Measurements from ENCODE around the gene FAM47E. TPM values are rescaled to one million over a fixed set of nuclear protein-coding genes. Genes with fewer than 3 reads are reported as not detected.

Gene FAM47E
- total and polyA plus RNA-seq, 2 of the 13 experiments (the other 11 are each of a cell fraction or from before 2014, with no cell fraction given): 0.33 to 0.66 TPM

DNA sequence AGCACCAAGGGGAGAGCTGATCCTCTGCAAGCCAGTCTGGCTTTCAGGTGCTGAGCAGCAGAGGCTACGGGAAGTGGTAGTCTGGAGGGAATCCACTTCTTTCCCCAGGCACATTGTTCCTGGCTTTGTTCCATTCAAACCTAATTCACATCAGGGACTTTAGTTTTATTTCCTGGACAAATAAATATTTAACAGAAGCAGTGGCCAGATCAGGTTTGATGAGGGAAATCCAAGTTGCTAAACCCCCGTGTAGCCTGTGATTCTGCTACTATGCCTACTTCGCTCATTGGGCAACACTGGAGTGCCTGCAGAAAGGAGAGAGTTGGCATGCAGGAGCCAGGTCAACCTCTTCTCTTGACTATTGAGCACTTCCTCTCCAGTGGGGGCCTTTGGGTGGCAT, 41.2 kb downstream of the FAM47E start:
- no TSS peak for BruUV-seq (replicated peaks)
- no peak overlapping the region for H3K27ac ChIP-seq (ENCODE audit: extremely low read length, insufficient read depth, low read length)
- in situ Hi-C loops (cut with HindIII; ENCODE audit: extremely low pct_ligation_motif_present, low pct_unique_long_range_greater_than_20kb) (no loop called here), intact Hi-C loops (cut with micrococcal nuclease; ENCODE audit: unreplicated experiment) (no loop called here)
- no peak overlapping the region for H3K9ac ChIP-seq (ENCODE audit: insufficient read depth, low read depth, low read length)
- WGBS (ENCODE audit: low lambda C conversion rate): 37% methylated on average over 3 of the region's 3 CpGs
- 0 out of 2 replicates have a peak, but pooled peaks cover 3% of the 10 kb centered on the region for H3K9me3 ChIP-seq (ENCODE audit: low read length)
- ChIA-PET POLR2A (no interaction called here), CTCF (ENCODE audit: low intra/inter-chr PET ratio, low total read pairs) (no interaction called here)
- no peaks in the 10 kb centered on the region for H4K20me1 ChIP-seq (ENCODE audit: insufficient read depth, low read length)
- FAIRE-seq (no peak), ATAC-seq (no peak), DNase-seq (ENCODE audit: low spot score) (no peak)
- no peaks in the 10 kb centered on the region for H3K36me3 ChIP-seq (replicated peaks in 1 of 2; ENCODE audit: control insufficient read depth in 1 of 2, insufficient read depth in 2 of 2, low read length in 2 of 2)
- H2AFZ ChIP-seq (ENCODE audit: low read length): no peak overlapping the region
- no peak overlapping the region for H3K4me3 ChIP-seq (replicated peaks in 1 of 3; ENCODE audit: insufficient read depth in 1 of 3, low read depth in 2 of 3, low read length in 3 of 3)
- H3K4me1 ChIP-seq (ENCODE audit: insufficient read depth, low read length): no peaks in the 10 kb centered on the region
- H3K27me3 ChIP-seq (ENCODE audit: control insufficient read depth in 1 of 2, insufficient read depth in 2 of 2, low read length in 2 of 2): no peaks in the 10 kb centered on the region; a peak in 2 of 5 replicates
- no peak overlapping the region for H3K4me2 ChIP-seq (ENCODE audit: low read depth, low read length)
- no peaks in the 10 kb centered on the region for H3K79me2 ChIP-seq (ENCODE audit: insufficient read depth, low read length)
- TF ChIP-seq ZNF234 (CRISPR knock-in tag; conservative IDR thresholded peaks at IDR 0.05): no peak
- TF ChIP-seq, protein P1, sequence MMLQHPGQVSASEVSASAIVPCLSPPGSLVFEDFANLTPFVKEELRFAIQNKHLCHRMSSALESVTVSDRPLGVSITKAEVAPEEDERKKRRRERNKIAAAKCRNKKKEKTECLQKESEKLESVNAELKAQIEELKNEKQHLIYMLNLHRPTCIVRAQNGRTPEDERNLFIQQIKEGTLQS (CRISPR knock-in tag; IDR thresholded peaks at IDR 0.05): no peak
- no peak for TF ChIP-seq ZNF337 (CRISPR knock-in tag; IDR thresholded peaks at IDR 0.05; ENCODE audit: borderline replicate concordance, low read depth)
- no peak for TF ChIP-seq ZNF260 (CRISPR knock-in tag; IDR thresholded peaks at IDR 0.05; ENCODE audit: borderline replicate concordance, low read depth)
- no peak for TF ChIP-seq CCDC6 (CRISPR knock-in tag; IDR thresholded peaks at IDR 0.05)
- TF ChIP-seq ZNF83 (CRISPR knock-in tag; IDR thresholded peaks at IDR 0.05; ENCODE audit: borderline replicate concordance): no peak
- TF ChIP-seq TBP (CRISPR knock-in tag; IDR thresholded peaks at IDR 0.05): no peak
- TF ChIP-seq, protein P2, sequence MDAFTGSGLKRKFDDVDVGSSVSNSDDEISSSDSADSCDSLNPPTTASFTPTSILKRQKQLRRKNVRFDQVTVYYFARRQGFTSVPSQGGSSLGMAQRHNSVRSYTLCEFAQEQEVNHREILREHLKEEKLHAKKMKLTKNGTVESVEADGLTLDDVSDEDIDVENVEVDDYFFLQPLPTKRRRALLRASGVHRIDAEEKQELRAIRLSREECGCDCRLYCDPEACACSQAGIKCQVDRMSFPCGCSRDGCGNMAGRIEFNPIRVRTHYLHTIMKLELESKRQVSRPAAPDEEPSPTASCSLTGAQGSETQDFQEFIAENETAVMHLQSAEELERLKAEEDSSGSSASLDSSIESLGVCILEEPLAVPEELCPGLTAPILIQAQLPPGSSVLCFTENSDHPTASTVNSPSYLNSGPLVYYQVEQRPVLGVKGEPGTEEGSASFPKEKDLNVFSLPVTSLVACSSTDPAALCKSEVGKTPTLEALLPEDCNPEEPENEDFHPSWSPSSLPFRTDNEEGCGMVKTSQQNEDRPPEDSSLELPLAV (CRISPR knock-in tag; conservative IDR thresholded peaks at IDR 0.05; ENCODE audit: low read depth): no peak
- no peak for TF ChIP-seq KDM5A (IDR thresholded peaks at IDR 0.05; ENCODE audit: borderline replicate concordance, low read length)
- no peak for TF ChIP-seq ZNF747 (CRISPR knock-in tag; IDR thresholded peaks at IDR 0.05; ENCODE audit: borderline replicate concordance)
- TF ChIP-seq, protein P3, sequence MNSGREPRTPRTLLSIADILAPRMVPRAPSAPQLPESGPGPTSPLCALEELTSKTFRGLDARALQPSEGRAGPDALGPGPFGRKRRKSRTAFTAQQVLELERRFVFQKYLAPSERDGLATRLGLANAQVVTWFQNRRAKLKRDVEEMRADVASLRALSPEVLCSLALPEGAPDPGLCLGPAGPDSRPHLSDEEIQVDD (CRISPR knock-in tag; IDR thresholded peaks at IDR 0.05; ENCODE audit: borderline replicate concordance): no peak
- no peak for TF ChIP-seq GFI1 (CRISPR knock-in tag; IDR thresholded peaks at IDR 0.05; ENCODE audit: borderline replicate concordance)
- no peak for TF ChIP-seq ZNF468 (CRISPR knock-in tag; IDR thresholded peaks at IDR 0.05)
- TF ChIP-seq, protein P4, sequence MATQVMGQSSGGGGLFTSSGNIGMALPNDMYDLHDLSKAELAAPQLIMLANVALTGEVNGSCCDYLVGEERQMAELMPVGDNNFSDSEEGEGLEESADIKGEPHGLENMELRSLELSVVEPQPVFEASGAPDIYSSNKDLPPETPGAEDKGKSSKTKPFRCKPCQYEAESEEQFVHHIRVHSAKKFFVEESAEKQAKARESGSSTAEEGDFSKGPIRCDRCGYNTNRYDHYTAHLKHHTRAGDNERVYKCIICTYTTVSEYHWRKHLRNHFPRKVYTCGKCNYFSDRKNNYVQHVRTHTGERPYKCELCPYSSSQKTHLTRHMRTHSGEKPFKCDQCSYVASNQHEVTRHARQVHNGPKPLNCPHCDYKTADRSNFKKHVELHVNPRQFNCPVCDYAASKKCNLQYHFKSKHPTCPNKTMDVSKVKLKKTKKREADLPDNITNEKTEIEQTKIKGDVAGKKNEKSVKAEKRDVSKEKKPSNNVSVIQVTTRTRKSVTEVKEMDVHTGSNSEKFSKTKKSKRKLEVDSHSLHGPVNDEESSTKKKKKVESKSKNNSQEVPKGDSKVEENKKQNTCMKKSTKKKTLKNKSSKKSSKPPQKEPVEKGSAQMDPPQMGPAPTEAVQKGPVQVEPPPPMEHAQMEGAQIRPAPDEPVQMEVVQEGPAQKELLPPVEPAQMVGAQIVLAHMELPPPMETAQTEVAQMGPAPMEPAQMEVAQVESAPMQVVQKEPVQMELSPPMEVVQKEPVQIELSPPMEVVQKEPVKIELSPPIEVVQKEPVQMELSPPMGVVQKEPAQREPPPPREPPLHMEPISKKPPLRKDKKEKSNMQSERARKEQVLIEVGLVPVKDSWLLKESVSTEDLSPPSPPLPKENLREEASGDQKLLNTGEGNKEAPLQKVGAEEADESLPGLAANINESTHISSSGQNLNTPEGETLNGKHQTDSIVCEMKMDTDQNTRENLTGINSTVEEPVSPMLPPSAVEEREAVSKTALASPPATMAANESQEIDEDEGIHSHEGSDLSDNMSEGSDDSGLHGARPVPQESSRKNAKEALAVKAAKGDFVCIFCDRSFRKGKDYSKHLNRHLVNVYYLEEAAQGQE (IDR thresholded peaks at IDR 0.05; ENCODE audit: borderline replicate concordance in 1 of 2, low read depth in 1 of 2, low read length in 2 of 2): no peak
- TF ChIP-seq, protein P5, sequence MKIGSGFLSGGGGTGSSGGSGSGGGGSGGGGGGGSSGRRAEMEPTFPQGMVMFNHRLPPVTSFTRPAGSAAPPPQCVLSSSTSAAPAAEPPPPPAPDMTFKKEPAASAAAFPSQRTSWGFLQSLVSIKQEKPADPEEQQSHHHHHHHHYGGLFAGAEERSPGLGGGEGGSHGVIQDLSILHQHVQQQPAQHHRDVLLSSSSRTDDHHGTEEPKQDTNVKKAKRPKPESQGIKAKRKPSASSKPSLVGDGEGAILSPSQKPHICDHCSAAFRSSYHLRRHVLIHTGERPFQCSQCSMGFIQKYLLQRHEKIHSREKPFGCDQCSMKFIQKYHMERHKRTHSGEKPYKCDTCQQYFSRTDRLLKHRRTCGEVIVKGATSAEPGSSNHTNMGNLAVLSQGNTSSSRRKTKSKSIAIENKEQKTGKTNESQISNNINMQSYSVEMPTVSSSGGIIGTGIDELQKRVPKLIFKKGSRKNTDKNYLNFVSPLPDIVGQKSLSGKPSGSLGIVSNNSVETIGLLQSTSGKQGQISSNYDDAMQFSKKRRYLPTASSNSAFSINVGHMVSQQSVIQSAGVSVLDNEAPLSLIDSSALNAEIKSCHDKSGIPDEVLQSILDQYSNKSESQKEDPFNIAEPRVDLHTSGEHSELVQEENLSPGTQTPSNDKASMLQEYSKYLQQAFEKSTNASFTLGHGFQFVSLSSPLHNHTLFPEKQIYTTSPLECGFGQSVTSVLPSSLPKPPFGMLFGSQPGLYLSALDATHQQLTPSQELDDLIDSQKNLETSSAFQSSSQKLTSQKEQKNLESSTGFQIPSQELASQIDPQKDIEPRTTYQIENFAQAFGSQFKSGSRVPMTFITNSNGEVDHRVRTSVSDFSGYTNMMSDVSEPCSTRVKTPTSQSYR (CRISPR knock-in tag; IDR thresholded peaks at IDR 0.05; ENCODE audit: borderline replicate concordance): no peak
- TF ChIP-seq RBAK (CRISPR knock-in tag; IDR thresholded peaks at IDR 0.05): no peak
